HG02840 (cell line): ENCODE measurements around the gene AFF3.
"Not testable (repeated sequence)": the region's sequence is repeated elsewhere in the genome, so short reads cannot be mapped to it uniquely, and the experiment has no call there.

ENCODE experiments used
- ATAC-seq: cut with Tn5 transposase; IDR thresholded peaks from one replicate; pipeline ENCODE4 v1.9.1; 2021; ENCODE audit warnings: mild to moderate bottlenecking, moderate library complexity, moderate number of reproducible peaks; ENCODE audit not compliant: unreplicated experiment, low FRiP score

Gene AFF3

DNA sequence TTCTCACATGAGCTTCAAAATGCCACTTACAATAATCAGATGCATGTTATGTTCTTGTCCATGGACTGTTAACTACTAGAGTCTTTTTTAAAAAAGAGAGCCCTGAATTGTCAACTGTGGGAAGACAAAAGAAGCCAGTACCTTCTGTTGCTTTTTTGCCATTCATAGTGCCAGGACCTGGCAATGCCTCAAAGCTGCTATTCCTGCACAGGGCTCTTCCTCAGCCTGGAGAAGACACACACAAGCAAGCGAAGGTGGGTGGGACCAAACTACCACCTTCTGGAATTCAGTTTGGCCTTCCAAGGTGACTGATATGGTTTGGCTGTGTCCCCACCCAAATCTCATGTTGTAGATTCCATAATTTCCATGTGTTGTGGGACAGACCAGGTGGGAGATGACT lies 160.6 kb downstream of the AFF3 start:
- no peak for ATAC-seq

DNA sequence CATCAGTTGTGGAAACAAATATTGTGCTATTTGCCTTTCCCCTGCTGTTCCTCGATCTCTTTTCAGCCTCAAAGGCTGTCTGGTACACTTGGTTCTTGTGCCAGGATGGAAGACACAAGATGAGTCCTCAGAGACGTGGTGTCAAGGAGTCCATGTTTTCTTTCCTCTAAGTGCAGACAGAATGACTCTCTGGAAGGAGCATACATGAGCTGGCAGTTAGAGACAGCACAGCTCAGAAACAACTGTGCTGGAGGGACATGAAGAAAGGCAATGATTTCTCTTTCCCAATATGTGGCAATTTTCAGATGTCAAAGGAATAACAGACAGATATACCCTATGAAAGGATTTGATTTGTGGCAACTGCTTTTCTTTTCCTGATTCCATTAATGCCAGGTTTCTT lies 162.2 kb downstream of the AFF3 start:
- ATAC-seq, result no peak

DNA sequence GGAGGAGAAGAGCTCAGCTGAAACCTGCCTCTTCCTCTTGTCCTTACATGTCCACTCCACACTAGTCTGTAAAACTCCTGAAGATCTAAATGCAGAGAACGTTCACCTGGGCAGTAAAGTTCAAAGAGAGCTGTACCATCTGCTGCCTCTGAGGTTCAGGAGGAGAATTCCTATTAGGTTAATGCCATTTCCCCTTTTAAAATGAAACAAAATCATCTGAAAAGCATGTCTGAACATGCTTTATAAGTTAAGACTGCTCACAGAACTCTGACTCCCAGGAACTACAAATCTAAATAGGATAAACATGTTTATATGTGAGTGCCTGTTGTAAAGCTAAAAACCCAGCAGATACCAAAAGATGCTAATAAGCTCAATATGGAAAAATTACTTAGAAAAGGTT lies 164.4 kb downstream of the AFF3 start:
- no peak for ATAC-seq

DNA sequence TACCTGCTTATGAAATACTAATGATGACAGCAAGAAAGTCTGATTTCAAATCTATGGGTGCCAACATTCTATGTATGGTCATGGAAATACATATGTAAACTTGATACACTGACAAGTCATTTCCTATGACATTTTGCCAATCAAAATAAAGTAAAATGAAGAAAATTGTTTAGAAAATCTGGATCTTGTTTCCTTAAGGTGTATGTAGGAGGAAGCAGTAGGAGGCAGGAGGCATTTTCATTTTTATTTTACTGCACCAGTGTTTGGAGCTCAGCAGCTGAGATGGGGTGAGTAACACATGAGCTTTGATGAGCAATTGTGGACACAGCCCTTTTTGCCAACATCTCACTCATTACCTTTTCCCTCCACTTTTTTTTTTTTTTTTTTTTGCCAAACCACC lies 167.0 kb downstream of the AFF3 start:
- ATAC-seq, result no peak

DNA sequence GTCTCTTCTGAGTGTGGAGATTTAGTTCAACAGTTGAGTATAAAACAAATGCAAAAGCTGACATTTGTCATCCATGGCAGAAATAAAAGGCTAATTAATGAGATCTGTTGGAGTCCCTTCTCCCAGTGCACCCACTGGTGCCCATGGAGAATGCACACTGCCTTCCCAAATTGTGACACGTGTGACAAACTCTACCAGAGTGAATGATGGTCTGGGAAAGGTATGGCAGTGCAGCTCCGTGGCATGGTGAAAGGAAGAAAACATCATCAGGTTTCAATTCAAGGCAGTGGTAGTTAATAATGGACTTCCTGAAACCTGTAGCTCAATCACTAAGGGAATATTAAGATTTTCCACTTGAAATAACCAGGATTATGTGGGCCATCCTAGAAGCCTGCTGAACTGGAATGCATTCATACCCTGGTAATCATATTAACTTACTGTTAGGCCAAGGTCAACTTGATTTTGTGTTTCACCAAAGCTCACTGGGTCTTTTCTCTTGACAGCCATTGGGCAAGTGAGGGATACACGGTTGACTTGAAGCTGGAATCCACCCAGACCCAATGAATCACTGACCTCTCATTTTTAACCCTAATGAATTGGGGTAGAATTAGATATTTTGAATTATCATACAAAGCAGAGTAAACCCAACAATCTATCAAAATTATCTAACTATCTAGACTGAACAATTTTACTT lies 167.6 kb downstream of the AFF3 start:
- no peak for ATAC-seq

DNA sequence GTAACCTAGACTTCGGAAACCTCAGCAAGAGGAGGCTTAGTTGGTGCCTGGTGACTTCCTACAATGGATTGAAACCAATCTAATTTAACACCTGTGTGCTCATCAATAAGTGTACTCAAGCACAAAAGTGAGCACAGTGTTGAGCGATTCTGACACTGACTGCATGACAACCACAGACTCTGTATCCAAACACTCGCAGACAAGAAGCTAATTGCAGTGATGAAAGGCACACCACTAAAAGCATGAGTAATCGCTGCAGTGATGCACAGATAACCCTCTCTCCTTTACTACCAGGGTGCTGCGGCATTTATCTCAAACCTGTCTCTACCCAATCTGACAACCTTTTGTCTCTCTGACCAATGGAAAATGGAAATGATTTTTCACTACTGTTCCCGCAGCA lies 168.1 kb downstream of the AFF3 start:
- ATAC-seq, result no peak

DNA sequence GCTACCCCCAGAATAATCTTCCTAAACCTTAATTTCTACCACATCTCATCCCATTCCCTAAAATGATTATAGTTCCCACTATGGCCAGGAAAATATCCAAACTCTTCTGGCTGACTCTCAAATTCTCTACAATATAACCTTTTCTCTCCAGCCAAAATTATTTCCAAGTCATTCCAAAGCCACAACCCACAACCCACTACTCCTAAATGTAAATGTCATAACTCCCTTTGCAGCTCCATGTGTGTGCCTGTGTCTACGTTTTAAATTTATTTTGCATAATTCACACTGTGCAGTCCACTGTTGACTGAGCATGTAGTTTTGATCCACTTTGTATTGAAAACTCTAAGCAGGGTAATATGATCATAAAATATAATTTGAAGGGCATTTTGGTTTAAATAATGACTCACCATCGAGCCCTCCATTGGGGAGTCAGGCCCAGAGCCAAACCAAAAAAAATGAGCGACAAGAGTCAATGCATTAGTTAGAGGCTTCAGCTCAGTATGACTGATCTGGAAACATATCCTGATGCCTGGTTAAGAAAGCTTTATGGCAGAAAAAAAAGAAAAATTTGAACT lies 171.0 kb downstream of the AFF3 start:
- no peak for ATAC-seq

DNA sequence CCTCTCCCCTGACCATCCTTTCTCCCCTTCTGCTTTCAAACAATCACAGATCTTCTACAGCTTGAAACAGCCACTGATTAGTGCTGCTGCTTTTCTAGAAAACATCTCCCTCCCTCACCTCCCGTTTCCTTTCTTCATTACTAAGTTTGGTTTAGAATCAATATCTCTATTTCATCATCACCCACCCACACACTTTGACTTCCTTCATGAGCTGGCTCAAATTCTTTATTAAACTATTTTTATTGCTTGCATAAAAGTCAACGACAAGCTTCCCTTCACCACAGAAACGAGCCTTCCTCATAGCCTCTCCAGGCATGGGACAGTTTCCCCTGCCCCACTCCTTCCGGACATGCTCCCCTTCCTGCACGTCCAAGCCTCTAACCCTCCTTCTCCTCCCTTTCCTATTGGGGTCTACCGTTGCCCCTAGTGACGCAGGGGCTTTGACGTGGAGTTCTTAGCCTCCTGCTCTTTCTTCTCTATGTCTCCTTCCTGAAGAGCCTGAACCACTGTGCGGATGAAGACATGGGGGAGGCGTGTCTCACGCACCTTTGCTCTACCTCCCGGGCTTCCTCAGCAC lies 172.0 kb downstream of the AFF3 start:
- no peak for ATAC-seq

DNA sequence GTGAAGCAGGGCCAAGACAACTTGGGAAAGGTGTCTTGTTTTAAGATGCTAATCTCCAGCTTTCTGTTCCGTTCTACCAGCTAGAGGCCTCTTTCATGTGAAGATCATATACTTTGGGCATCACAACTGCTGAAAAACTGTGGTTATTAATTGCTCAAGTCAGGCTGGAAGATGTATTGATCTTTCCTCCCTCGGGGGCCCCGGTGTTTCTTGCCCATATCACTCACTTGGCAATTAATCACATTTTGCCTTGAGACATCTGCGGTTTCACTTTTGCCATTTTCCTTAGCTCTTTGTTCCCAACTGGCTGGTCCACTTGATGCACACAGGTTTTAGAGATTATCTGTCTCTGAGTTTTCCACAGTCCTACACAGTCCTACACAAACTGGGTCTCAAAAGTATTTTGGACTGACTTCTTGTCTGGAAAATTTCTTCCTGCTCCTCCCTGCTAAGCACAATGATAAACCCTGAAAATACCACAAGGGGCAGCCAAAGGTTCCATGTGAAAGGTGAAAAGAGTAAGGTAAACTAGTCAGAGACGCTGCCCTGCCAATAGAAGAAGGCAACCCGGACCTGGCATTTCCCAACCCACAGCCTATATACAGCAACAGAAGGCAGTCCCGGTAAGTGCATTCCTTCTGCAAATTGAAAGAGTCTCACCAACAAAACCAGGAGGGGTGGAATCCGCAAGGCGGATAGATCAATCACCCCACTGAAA lies 181.0 kb downstream of the AFF3 start:
- ATAC-seq, result no peak

DNA sequence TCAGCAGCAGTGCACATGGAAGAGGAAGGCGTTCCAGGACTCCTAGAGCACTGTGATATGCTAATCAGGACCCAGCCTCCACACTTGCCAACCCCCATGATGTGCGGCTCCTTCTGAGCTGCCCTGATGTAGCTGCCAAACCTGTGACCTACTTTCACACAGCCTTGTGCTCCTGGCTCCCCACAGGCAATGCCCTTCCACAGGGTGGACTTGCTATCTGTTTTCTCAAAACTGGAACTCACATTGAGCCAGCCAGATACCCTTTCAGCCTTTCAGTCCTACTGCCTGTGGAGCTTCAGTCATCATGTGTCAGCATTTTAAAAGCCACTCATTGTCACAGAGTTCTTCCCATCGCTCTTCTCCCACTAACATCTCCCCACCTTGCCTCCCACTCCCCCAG lies 181.6 kb downstream of the AFF3 start:
- ATAC-seq, result no peak

DNA sequence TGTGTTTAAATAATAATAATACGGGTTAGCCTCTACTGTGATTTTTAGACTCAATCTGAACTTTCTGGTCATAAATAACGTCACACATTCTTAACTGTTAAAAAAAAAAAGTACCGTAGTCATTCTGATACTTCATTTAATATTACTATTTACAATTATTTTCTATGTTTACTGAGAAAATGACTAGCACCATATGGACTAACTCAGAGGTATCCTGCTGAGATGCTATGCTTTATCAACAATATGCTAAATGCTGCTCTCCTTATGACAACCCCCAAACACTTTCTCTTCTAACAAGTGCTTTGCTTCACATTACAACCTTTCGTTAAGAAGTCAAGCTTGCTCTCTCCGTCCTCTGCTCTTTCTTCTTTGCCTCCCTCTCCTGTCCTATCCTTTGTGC lies 182.1 kb downstream of the AFF3 start:
- ATAC-seq, result no peak

DNA sequence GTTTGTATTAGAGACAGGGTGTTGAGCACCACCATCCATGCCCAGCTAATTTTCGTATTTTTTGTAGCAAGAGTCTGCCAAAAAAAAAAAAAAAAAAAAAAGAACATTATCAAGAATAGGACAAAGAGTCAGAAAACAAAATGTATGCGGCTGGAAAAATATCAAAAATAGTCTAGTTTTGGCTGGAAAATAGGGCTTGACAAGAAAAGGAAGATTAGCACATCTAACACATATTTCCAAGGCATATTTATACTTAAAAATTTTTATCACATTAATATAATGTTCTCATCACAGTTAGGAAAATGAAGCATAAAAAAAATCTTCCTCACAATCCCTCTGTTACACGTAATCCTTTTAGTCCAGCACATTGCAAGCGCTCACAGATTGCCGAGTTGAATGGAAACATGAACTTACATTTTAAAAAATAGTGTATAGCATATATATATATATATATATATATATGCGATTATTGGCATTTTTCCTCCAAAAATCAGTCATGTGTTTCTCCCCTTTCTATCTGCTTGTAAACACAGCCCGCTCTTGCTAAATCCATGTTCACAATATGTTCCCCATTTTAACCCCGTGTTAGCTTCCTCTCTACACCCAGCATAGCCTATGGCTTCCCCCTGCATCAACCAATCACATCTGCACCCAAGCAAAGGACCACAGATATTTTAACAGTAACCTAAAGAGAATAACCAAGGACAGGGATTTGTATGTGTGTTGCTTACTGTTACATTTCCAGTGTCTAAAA lies 183.0 kb downstream of the AFF3 start:
- ATAC-seq, result no peak

DNA sequence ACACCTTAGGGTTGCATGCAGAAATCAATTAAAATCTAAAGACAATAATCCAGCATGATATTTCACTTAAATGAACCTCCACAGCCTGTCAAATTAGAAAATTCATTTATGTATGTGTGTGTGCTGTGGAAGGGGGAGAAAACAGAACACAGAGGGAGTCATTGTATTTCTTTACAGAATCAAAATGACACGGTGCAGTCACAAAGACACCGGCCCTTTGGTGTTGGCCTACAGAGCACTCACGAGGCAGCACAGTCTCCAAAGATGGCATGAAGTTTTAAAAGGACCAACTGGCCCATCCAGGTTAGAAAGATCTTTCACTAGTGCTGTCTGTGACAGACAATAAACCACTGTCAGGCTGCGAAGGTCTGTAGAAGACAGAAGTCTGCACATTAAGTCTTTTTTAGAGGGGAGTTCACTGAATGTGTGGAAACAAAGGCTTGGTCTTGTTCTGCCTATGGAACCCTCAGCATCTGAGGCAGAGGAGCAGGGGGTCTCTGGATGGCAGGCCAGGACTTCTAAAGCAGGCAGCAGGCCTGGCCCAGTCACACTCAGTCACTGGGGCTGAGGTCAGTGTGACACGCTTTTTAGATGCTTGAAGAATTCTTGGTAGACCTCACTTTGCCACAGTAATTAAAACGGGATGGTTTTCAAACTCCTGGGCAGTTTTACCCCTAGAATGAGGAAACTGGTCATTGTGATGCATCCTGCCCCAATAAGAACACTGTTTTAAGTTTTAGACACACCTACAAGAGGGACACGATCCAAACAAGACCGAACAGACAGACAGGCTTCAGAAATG lies 184.9 kb downstream of the AFF3 start:
- ATAC-seq, result no peak

DNA sequence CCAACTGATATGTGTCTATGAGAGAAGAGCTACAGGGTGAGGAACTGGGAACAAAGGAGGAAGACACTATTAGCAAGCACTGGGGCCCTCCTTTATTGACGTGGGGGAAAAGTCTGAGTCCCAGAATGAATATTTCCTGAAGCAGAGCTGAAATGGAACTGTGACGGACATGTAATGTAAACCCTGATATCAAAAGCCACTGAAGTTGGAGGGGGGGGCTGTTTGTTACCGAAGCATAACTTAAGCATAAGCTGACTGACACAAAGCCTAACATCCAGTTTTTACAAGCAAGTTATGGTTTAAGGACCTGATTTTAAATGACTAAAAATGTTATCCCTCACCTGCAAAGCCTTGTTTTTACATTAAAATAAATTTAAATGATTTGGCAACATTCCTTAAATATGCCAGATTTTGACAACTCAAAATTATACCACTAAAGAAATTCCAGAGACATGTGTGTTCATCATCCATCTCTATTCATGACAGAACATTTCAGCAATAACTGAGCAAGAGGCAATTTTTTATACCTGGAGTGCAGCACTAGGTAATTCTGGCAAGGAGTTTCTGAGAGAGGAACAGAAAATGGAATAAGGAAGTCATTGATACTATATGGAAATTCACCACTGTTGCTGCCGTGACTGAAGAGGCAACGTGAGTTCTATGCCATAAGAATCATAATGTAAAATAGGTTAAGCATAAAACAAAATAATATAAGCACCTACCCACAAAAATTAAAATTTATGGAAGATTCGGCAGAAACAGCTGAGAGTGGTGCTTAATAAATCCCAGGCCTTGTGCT lies 186.0 kb downstream of the AFF3 start:
- ATAC-seq, result no peak

DNA sequence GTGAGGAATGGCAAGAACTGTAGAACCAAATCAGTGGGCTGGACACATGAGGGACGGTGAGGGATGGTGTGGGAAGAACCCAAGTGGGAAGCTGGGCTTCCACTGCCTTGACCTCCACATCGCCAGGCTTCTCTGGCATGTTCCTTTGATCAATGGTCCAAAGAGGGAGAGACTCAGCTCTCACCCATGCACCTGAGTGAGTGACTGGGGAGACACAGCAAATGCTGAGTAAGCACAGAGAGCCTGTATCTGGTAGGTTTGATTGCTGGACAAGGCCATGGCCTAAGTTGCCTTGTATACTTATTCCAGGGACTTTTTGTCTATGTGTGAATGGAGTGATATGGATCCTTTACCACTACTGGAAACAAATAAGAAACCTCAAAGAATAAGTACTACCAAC lies 188.6 kb downstream of the AFF3 start:
- ATAC-seq, result no peak

DNA sequence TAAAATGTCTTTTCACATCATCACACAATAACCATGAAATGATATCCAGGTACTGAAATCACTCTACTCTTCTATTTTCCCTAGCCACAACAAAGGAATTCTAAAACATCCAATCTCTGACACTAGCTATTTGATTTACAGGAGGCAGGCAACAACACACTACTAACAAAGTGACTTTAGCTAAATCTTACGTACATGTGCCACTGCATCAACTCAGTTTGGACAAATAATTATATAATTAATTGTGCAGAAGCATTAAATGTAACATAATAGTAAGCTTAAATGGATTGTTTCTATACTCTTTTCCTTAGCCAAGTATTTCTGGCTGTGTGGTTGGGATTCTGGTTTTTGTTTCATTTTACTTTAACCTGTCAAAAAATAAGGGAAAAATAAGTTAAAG lies 192.4 kb downstream of the AFF3 start:
- ATAC-seq, result no peak

DNA sequence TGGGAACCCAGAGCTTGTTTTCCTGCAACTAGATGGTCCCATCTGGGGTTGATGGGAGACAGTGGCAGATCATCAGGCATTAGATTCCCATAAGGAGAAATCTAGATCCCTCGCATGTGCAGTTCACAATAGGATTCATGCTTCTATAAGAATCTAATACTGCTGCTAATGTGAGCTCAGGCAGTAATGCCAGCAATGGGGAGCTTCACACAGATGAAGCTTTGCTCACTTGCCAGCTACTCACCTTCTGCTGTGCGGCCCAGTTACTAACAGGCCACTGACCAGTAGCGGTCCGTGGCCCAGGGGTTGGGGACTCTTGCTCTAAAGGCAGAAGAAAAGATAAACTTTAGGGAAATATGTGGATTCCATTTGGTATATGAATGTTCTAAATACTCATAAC lies 192.9 kb downstream of the AFF3 start:
- ATAC-seq, result no peak

DNA sequence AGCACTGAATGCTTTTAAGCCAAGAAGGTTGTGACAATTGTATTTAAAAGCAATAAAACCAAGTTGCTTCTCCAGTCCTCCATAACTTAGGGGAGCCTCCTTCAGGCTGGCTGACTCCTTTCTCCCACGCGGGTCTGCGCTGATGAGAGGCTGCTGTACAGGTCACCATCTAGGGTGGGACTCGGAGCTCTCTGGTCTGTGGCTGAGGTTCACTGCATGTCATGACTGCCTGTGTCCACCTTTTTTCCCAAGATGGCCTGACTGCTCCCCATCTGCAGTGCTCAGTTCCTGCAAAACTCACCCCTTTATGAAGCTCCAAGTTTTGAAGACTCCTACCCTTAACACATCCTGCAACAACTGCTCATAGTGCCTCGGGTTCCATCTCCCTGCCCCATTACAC lies 194.4 kb downstream of the AFF3 start:
- no peak for ATAC-seq

DNA sequence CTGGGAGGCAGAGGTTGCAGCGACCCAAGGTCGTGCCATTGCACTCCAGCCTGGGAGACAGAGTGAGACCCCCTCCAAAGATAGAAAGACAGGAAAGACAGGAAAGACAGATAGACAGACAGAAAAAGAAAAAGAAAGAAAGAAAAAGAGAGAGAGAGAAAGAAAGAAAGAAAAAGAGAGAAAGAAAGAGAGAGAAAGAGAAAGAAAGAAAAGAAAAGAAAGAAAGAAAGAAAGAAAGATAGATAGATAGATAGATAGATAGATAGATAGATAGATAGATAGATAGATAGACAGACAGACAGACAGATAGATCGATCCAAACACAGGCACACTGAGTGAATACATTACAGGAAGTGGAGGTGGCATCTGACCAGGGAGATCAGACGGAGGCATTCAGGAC lies 195.0 kb downstream of the AFF3 start:
- ATAC-seq, result not testable (repeated sequence)
